ENCODE results near the gene ITPRIPL2. TPM values are rescaled to one million over a fixed set of nuclear protein-coding genes. Genes with fewer than 3 reads are reported as not detected.
A peak's percentile ranks its signal among the peaks of the same experiment; 100 is the strongest.

Gene ITPRIPL2
- total and polyA plus RNA-seq, 2 of the 13 experiments (the other 11 are each of a cell fraction or from before 2014, with no cell fraction given): 5.9 to 12.6 TPM

- TF ChIP-seq, protein P1, sequence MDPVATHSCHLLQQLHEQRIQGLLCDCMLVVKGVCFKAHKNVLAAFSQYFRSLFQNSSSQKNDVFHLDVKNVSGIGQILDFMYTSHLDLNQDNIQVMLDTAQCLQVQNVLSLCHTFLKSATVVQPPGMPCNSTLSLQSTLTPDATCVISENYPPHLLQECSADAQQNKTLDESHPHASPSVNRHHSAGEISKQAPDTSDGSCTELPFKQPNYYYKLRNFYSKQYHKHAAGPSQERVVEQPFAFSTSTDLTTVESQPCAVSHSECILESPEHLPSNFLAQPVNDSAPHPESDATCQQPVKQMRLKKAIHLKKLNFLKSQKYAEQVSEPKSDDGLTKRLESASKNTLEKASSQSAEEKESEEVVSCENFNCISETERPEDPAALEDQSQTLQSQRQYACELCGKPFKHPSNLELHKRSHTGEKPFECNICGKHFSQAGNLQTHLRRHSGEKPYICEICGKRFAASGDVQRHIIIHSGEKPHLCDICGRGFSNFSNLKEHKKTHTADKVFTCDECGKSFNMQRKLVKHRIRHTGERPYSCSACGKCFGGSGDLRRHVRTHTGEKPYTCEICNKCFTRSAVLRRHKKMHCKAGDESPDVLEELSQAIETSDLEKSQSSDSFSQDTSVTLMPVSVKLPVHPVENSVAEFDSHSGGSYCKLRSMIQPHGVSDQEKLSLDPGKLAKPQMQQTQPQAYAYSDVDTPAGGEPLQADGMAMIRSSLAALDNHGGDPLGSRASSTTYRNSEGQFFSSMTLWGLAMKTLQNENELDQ (CRISPR knock-in tag; IDR thresholded peaks at IDR 0.05; ENCODE audit: borderline replicate concordance): no peak; the same call in 1 of the 2 replicates
- TF ChIP-seq EZH2 (conservative IDR thresholded peaks at IDR 0.05; ENCODE audit: low read depth, low read length): no peak
- TF ChIP-seq, protein P2, sequence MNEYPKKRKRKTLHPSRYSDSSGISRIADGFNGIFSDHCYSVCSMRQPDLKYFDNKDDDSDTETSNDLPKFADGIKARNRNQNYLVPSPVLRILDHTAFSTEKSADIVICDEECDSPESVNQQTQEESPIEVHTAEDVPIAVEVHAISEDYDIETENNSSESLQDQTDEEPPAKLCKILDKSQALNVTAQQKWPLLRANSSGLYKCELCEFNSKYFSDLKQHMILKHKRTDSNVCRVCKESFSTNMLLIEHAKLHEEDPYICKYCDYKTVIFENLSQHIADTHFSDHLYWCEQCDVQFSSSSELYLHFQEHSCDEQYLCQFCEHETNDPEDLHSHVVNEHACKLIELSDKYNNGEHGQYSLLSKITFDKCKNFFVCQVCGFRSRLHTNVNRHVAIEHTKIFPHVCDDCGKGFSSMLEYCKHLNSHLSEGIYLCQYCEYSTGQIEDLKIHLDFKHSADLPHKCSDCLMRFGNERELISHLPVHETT (CRISPR knock-in tag; conservative IDR thresholded peaks at IDR 0.05): no peak; the same call in 1 of the 2 replicates
- no peak; the same call in 1 of the 2 replicates for TF ChIP-seq CCDC6 (CRISPR knock-in tag; IDR thresholded peaks at IDR 0.05)
- peak; percentile 93 for TF ChIP-seq POGZ (CRISPR knock-in tag; IDR thresholded peaks at IDR 0.05)
- TF ChIP-seq MAF1 (CRISPR knock-in tag; IDR thresholded peaks at IDR 0.05; ENCODE audit: borderline replicate concordance): 0 out of 2 replicates have a peak, but pooled peaks have one; percentile 44
- no peak for TF ChIP-seq IRF1 (CRISPR knock-in tag; IDR thresholded peaks at IDR 0.05; ENCODE audit: low read depth)
- TF ChIP-seq, protein P3, sequence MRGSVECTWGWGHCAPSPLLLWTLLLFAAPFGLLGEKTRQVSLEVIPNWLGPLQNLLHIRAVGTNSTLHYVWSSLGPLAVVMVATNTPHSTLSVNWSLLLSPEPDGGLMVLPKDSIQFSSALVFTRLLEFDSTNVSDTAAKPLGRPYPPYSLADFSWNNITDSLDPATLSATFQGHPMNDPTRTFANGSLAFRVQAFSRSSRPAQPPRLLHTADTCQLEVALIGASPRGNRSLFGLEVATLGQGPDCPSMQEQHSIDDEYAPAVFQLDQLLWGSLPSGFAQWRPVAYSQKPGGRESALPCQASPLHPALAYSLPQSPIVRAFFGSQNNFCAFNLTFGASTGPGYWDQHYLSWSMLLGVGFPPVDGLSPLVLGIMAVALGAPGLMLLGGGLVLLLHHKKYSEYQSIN (CRISPR knock-in tag; IDR thresholded peaks at IDR 0.05; ENCODE audit: borderline replicate concordance): no peak
- TF ChIP-seq IKZF1 (IDR thresholded peaks at IDR 0.05): no peak
- no peak for TF ChIP-seq ZNF3 (CRISPR knock-in tag; IDR thresholded peaks at IDR 0.05)
- peak; percentile 81 for TF ChIP-seq RFX5 (IDR thresholded peaks at IDR 0.05; ENCODE audit: low read depth, low read length)
- TF ChIP-seq ZBTB3 (CRISPR knock-in tag; IDR thresholded peaks at IDR 0.05; ENCODE audit: borderline replicate concordance, low read depth): peak; percentile 50; the same call in 1 of the 2 replicates
- TF ChIP-seq ZBTB20 (CRISPR knock-in tag; IDR thresholded peaks at IDR 0.05; ENCODE audit: borderline replicate concordance, low read depth): 0 out of 2 replicates have a peak, but pooled peaks have one; percentile 33
- TF ChIP-seq, protein P4, sequence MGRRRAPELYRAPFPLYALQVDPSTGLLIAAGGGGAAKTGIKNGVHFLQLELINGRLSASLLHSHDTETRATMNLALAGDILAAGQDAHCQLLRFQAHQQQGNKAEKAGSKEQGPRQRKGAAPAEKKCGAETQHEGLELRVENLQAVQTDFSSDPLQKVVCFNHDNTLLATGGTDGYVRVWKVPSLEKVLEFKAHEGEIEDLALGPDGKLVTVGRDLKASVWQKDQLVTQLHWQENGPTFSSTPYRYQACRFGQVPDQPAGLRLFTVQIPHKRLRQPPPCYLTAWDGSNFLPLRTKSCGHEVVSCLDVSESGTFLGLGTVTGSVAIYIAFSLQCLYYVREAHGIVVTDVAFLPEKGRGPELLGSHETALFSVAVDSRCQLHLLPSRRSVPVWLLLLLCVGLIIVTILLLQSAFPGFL (CRISPR knock-in tag; IDR thresholded peaks at IDR 0.05): no peak; the same call in 1 of the 2 replicates
- peak; percentile 36; the same call in 1 of the 2 replicates for TF ChIP-seq ZFP1 (CRISPR knock-in tag; IDR thresholded peaks at IDR 0.05)
- TF ChIP-seq DR1 (CRISPR knock-in tag; IDR thresholded peaks at IDR 0.05): no peak
- no peak; the same call in 1 of the 2 replicates for TF ChIP-seq AFF4 (CRISPR knock-in tag; IDR thresholded peaks at IDR 0.05)
- TF ChIP-seq ZNF557 (CRISPR knock-in tag; IDR thresholded peaks at IDR 0.05): 0 out of 2 replicates have a peak, but pooled peaks have one; percentile 32
Observed at GRCh38 chr16:19067349-19068236, 46.2 kb upstream of the ITPRIPL2 start, which contains the start of gene COQ7 (continued).

Data from HepG2 (cell line).